PFSK-1 (cell line): Measurements from ENCODE around the gene ANKRD10.

Experiments
- POLR2AphosphoS5 ChIP-seq: IDR thresholded peaks from 2 replicates; pipeline ENCODE4 v1.6.1; 2012; ENCODE audit warnings: low read depth, mild to moderate bottlenecking, control low read depth, low read length, moderate library complexity
- SIN3A ChIP-seq: IDR thresholded peaks from 2 replicates; pipeline ENCODE4 v1.6.1; 2012; ENCODE audit warnings: mild to moderate bottlenecking, low read length, moderate library complexity, borderline replicate concordance; ENCODE audit not compliant: insufficient read depth
- TF ChIP-seq, protein P1 (sequence below), 2 experiments: IDR thresholded peaks; 2 replicates each; pipeline versions ENCODE4 v1.6.1 to v1.8.0; 2011 to 2012; ENCODE audit warnings: low read depth in 2 of 2, low read length in 2 of 2, control low read depth in 1 of 2, inconsistent platforms in 1 of 2, mild to moderate bottlenecking in 1 of 2, moderate library complexity in 1 of 2; ENCODE audit not compliant: insufficient read depth in 1 of 2

DNA sequence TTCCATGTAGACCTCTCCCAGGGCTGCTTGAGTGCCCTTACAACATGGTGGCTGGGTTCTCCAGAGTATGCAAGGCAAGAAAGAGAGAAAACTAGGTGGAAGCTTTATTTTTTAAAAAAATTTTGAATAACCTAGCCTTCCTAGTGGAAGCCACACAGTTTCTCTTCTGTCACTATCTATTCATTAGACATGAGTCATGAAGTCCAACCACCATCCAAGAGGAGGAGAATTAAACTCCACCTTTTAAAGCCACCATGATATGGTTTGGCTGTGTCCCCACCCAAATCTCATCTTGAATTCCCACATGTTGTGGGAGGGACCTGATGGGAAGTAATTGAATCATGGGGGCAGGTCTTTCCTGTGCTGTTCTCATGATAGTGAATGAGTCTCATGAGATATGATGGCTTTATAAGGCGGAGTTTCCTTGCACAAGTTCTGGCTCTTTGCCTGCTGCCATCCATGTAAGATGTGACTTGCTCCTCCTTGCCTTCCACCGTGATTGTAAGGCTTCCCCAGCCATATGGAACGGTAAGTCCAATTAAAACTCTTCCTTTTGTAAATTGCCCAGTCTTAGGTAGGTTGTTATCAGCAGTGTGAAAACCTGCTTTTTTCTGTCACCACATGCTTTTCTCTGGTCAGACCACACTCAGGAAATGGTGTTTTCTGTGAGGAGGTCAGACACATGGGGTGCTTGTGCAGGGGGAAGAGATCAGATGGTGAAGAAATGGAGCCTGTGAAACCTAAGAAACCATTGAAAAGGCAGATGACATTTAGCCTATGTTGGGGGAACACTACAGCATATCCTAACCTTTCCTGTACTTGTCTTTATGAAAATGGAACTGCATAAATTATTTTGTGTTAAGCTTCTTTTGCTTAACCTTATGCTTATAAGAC, 57.7 kb downstream of the ANKRD10 start:
- TF ChIP-seq, protein P1, sequence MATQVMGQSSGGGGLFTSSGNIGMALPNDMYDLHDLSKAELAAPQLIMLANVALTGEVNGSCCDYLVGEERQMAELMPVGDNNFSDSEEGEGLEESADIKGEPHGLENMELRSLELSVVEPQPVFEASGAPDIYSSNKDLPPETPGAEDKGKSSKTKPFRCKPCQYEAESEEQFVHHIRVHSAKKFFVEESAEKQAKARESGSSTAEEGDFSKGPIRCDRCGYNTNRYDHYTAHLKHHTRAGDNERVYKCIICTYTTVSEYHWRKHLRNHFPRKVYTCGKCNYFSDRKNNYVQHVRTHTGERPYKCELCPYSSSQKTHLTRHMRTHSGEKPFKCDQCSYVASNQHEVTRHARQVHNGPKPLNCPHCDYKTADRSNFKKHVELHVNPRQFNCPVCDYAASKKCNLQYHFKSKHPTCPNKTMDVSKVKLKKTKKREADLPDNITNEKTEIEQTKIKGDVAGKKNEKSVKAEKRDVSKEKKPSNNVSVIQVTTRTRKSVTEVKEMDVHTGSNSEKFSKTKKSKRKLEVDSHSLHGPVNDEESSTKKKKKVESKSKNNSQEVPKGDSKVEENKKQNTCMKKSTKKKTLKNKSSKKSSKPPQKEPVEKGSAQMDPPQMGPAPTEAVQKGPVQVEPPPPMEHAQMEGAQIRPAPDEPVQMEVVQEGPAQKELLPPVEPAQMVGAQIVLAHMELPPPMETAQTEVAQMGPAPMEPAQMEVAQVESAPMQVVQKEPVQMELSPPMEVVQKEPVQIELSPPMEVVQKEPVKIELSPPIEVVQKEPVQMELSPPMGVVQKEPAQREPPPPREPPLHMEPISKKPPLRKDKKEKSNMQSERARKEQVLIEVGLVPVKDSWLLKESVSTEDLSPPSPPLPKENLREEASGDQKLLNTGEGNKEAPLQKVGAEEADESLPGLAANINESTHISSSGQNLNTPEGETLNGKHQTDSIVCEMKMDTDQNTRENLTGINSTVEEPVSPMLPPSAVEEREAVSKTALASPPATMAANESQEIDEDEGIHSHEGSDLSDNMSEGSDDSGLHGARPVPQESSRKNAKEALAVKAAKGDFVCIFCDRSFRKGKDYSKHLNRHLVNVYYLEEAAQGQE (IDR thresholded peaks at IDR 0.05; ENCODE audit: insufficient read depth in 1 of 2, low read depth in 2 of 2, low read length in 2 of 2): no peak
- TF ChIP-seq SIN3A (no peak), POLR2AphosphoS5 (no peak)
